ENCODE measurements around the gene OIT3.

- TF ChIP-seq EZH2 (IDR thresholded peaks at IDR 0.05) (no peak), POLR2AphosphoS5 (IDR thresholded peaks at IDR 0.05; ENCODE audit: borderline replicate concordance, low read depth, low read length) (no peak)
These were observed 42.0 kb upstream of the OIT3 start for GRCh38 chr10:72851509-72851908.
